ENCODE data around the gene PPP4R3B. TPM values are rescaled to one million over a fixed set of nuclear protein-coding genes. Genes with fewer than 3 reads are reported as not detected.
A peak's percentile ranks its signal among the peaks of the same experiment; 100 is the strongest.

The PPP4R3B gene
- total and polyA plus RNA-seq, 2 of the 13 experiments (the other 11 are each of a cell fraction or from before 2014, with no cell fraction given), result 24.2 to 53.0 TPM

- TF ChIP-seq SMAD9 (CRISPR knock-in tag; IDR thresholded peaks at IDR 0.05), result no peak
- no peak for TF ChIP-seq ZNF839 (CRISPR knock-in tag; IDR thresholded peaks at IDR 0.05; ENCODE audit: borderline replicate concordance)
- TF ChIP-seq SRSF4 (IDR thresholded peaks at IDR 0.05; ENCODE audit: low read depth, low read length, poor library complexity, severe bottlenecking), result no peak
- no peak for TF ChIP-seq TEAD2 (CRISPR knock-in tag; IDR thresholded peaks at IDR 0.05)
- TF ChIP-seq HDAC1 (CRISPR knock-in tag; IDR thresholded peaks at IDR 0.05), result peak; percentile 49
- TF ChIP-seq ARID3A (IDR thresholded peaks at IDR 0.05; ENCODE audit: low read depth, low read length), result no peak
- TF ChIP-seq ZNF615 (CRISPR knock-in tag; IDR thresholded peaks at IDR 0.05; ENCODE audit: borderline replicate concordance), result 0 out of 2 replicates have a peak, but pooled peaks have one; percentile 37
- TF ChIP-seq ATF1 (CRISPR knock-in tag; IDR thresholded peaks at IDR 0.05), result peak; percentile 52; the same call in 1 of the 2 replicates
- TF ChIP-seq FOXK2 (IDR thresholded peaks at IDR 0.05), result 0 out of 2 replicates have a peak, but pooled peaks have one; percentile 16
- TF ChIP-seq RFX3 (CRISPR knock-in tag; IDR thresholded peaks at IDR 0.05), result no peak
- TF ChIP-seq MED13 (CRISPR knock-in tag; IDR thresholded peaks at IDR 0.05), result no peak
- no peak for TF ChIP-seq ISL2 (CRISPR knock-in tag; IDR thresholded peaks at IDR 0.05)
- no peak for TF ChIP-seq DDIT3 (CRISPR knock-in tag; IDR thresholded peaks at IDR 0.05)
- TF ChIP-seq, protein P1, sequence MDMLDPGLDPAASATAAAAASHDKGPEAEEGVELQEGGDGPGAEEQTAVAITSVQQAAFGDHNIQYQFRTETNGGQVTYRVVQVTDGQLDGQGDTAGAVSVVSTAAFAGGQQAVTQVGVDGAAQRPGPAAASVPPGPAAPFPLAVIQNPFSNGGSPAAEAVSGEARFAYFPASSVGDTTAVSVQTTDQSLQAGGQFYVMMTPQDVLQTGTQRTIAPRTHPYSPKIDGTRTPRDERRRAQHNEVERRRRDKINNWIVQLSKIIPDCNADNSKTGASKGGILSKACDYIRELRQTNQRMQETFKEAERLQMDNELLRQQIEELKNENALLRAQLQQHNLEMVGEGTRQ (IDR thresholded peaks at IDR 0.05; ENCODE audit: low read depth, low read length), result peak; percentile 8; the same call in 1 of the 2 replicates
- TF ChIP-seq, protein P1 (CRISPR knock-in tag; IDR thresholded peaks at IDR 0.05; ENCODE audit: borderline replicate concordance), result no peak
- TF ChIP-seq ZNF563 (CRISPR knock-in tag; IDR thresholded peaks at IDR 0.05), result no peak
- 0 out of 2 replicates have a peak, but pooled peaks have one; percentile 40 for TF ChIP-seq ZSCAN25 (CRISPR knock-in tag; IDR thresholded peaks at IDR 0.05)
- TF ChIP-seq ESRRA (CRISPR knock-in tag; IDR thresholded peaks at IDR 0.05; ENCODE audit: low read depth), result 0 out of 2 replicates have a peak, but pooled peaks have one; percentile 5
- no peak for TF ChIP-seq FIP1L1 (IDR thresholded peaks at IDR 0.05; ENCODE audit: borderline replicate concordance, insufficient read depth, low read depth, low read length)
- TF ChIP-seq ZNF775 (CRISPR knock-in tag; IDR thresholded peaks at IDR 0.05; ENCODE audit: borderline replicate concordance), result no peak
- TF ChIP-seq ZNF879 (CRISPR knock-in tag; IDR thresholded peaks at IDR 0.05), result 0 out of 2 replicates have a peak, but pooled peaks have one; percentile 54
- TF ChIP-seq ZNF143 (CRISPR knock-in tag; IDR thresholded peaks at IDR 0.05), result peak; percentile 94
- no peak for TF ChIP-seq ZNF781 (CRISPR knock-in tag; IDR thresholded peaks at IDR 0.05; ENCODE audit: borderline replicate concordance, not compliant biosample characterization)
- TF ChIP-seq SIN3B (IDR thresholded peaks at IDR 0.05; ENCODE audit: low read length), result no peak; the same call in 1 of the 2 replicates
- TF ChIP-seq ZFP36L1 (CRISPR knock-in tag; IDR thresholded peaks at IDR 0.05), result no peak
- TF ChIP-seq ZNF513 (CRISPR knock-in tag; conservative IDR thresholded peaks at IDR 0.05), result no peak
These were observed 1.0 kb upstream of the PPP4R3B start (continued) for GRCh38 chr2:55618275-55619055.
